Parathyroid adenoma (tissue), 2 donors: ENCODE data around the gene CNOT6.

Experiments used
- H2AFZ ChIP-seq: fragments of 300-600 bp; sonication (generic); one replicate; pipeline ENCODE4 v1.7.0; 2017; ENCODE audit warnings: antibody characterized with exemption, mild to moderate bottlenecking
- H3K27ac ChIP-seq: fragments of 300-600 bp; sonication (generic); one replicate; pipeline ENCODE4 v1.7.0; 2017
- H3K27me3 ChIP-seq: fragments of 300-600 bp; sonication (generic); one replicate; pipeline ENCODE4 v1.7.0; 2017; ENCODE audit warnings: low read length; ENCODE audit not compliant: control insufficient read depth, insufficient read depth
- H3K36me3 ChIP-seq: fragments of 300-600 bp; sonication (generic); one replicate; pipeline ENCODE4 v1.7.0; 2017; ENCODE audit warnings: low read length; ENCODE audit not compliant: control insufficient read depth, insufficient read depth
- H3K4me1 ChIP-seq: fragments of 300-600 bp; sonication (generic); one replicate; pipeline ENCODE4 v1.7.0; 2017; ENCODE audit warnings: control low read depth
- H3K4me2 ChIP-seq: fragments of 300-600 bp; sonication (generic); one replicate; pipeline ENCODE4 v1.7.0; 2017; ENCODE audit warnings: low read length
- H3K4me3 ChIP-seq: fragments of 300-600 bp; sonication (generic); one replicate; pipeline ENCODE4 v1.7.0; 2017; ENCODE audit warnings: low read depth, low read length
- H3K79me2 ChIP-seq: fragments of 300-600 bp; sonication (generic); one replicate; pipeline ENCODE4 v1.7.0; 2017; ENCODE audit warnings: control low read depth
- H3K9ac ChIP-seq: fragments of 300-600 bp; sonication (generic); one replicate; pipeline ENCODE4 v1.7.0; 2017; ENCODE audit warnings: mild to moderate bottlenecking
- H3K9me3 ChIP-seq: fragments of 300-600 bp; sonication (generic); one replicate; pipeline ENCODE4 v1.7.0; 2017; ENCODE audit warnings: low read length; ENCODE audit not compliant: control insufficient read depth
- TF ChIP-seq, protein P1 (sequence below): fragments of 300-600 bp; sonication (generic); IDR thresholded peaks from one replicate; pipeline ENCODE4 v1.7.0; 2017; ENCODE audit warnings: antibody characterized with exemption, mild to moderate bottlenecking
- donor health status: primary hyperparathyroidism.

The CNOT6 gene

DNA sequence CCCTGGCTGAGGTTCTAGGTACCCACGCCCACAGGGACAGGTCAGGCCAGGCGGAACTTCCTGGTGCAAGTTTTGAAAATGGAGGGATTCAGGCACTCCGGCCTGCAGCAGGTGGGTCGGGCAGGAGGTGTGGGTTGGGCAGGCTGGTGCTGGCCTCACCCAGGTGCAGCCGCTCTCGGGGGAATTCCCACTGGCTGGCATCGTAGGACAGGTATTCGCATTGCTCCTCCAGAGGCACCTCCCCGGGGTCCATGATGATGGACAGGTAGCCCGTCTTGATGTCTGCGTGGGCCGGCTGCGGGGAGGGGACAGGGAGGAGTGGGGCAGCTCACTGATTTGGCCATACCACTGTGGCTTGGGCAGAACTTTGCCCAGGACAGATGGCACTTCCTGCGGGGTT, 125.8 kb downstream of the CNOT6 start:
- Histone ChIP-seq H3K4me2 (no peak overlapping the region), H3K27me3 (no peaks in the 10 kb centered on the region), H3K4me1 (no peaks in the 10 kb centered on the region), H3K79me2 (no peaks in the 10 kb centered on the region), H3K36me3 (no peaks in the 10 kb centered on the region), H3K27ac (no peak overlapping the region), H3K4me3 (no peak overlapping the region), H3K9me3 (no peaks in the 10 kb centered on the region), H3K9ac (no peak overlapping the region), H2AFZ (no peak overlapping the region)
- TF ChIP-seq, protein P1, sequence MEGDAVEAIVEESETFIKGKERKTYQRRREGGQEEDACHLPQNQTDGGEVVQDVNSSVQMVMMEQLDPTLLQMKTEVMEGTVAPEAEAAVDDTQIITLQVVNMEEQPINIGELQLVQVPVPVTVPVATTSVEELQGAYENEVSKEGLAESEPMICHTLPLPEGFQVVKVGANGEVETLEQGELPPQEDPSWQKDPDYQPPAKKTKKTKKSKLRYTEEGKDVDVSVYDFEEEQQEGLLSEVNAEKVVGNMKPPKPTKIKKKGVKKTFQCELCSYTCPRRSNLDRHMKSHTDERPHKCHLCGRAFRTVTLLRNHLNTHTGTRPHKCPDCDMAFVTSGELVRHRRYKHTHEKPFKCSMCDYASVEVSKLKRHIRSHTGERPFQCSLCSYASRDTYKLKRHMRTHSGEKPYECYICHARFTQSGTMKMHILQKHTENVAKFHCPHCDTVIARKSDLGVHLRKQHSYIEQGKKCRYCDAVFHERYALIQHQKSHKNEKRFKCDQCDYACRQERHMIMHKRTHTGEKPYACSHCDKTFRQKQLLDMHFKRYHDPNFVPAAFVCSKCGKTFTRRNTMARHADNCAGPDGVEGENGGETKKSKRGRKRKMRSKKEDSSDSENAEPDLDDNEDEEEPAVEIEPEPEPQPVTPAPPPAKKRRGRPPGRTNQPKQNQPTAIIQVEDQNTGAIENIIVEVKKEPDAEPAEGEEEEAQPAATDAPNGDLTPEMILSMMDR = no peak

DNA sequence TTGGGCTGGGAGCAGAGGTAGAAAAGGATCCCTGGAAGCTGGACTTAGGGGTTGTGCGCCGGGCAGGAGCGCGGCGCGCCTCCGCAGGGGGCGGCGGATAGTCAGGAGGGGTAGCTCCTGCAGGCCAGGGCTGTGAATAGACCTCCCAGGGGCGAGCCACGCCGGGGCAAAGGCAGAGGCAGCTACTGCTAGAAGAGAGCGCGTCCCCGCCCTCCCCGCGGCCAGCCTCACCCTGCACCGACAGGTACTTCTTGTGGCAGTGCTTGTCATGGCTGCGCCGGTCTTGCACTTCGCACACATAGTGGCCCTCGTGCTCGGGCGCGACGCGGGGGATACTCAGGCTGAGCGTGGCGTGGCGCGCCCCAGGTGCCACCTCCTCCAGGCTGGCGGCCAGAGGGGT, 127.1 kb downstream of the CNOT6 start:
- TF ChIP-seq, protein P1 = no peak
- H3K79me2 ChIP-seq = no peaks in the 10 kb centered on the region
- no peak overlapping the region for H3K27ac ChIP-seq
- no peaks in the 10 kb centered on the region for H3K27me3 ChIP-seq
- H2AFZ ChIP-seq = no peak overlapping the region
- H3K4me3 ChIP-seq = no peak overlapping the region
- no peaks in the 10 kb centered on the region for H3K4me1 ChIP-seq
- H3K9ac ChIP-seq = no peak overlapping the region
- no peak overlapping the region for H3K4me2 ChIP-seq
- no peaks in the 10 kb centered on the region for H3K36me3 ChIP-seq
- no peaks in the 10 kb centered on the region for H3K9me3 ChIP-seq

DNA sequence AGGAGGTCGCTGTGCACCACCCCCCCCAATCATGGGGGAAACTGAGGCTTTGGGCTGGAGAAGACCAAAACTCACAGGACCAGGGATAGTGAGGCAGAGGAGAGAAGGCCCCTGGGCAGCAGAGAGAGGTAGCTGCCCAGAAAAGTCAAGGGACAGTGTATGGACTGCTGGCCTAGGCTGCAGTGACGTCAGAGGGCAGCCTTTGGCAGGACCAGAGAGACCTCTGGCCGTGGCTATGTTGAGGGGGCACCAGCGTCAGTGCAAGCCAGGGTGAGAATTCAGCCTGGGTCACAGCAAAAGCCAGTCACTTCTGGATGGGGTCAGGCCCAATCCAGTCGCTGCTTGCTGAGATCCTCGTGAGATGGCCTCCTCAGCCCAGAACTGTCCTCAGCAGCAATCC, 128.7 kb downstream of the CNOT6 start:
- Histone ChIP-seq H3K36me3 (no peaks in the 10 kb centered on the region), H3K9me3 (no peaks in the 10 kb centered on the region), H3K27me3 (no peaks in the 10 kb centered on the region), H3K4me3 (no peak overlapping the region), H2AFZ (no peak overlapping the region), H3K79me2 (no peaks in the 10 kb centered on the region), H3K4me2 (no peak overlapping the region), H3K9ac (no peak overlapping the region), H3K4me1 (no peaks in the 10 kb centered on the region), H3K27ac (no peak overlapping the region)
- TF ChIP-seq, protein P1 = no peak

DNA sequence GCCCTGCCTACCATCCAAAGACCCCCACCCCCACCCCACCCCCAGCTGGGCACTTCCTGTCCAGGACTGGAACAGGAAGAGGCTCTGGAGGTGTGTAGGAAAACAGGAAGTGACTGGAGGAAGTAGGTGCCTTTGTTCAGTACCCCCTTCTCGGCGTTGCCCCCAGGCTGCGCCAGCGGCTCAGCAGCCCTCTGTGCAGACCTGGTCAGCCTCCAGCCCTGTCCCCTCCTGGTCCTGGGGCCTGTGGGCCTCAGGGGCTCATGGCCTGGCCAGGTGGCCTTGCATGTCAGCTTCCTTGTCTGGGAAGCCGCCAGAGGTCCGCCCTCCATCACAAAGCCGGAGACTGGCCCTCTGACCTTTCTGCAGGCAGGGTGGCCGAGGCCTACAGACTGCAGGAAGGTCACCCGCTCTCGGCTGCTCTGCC, 129.2 kb downstream of the CNOT6 start:
- no peak overlapping the region for H3K27ac ChIP-seq

DNA sequence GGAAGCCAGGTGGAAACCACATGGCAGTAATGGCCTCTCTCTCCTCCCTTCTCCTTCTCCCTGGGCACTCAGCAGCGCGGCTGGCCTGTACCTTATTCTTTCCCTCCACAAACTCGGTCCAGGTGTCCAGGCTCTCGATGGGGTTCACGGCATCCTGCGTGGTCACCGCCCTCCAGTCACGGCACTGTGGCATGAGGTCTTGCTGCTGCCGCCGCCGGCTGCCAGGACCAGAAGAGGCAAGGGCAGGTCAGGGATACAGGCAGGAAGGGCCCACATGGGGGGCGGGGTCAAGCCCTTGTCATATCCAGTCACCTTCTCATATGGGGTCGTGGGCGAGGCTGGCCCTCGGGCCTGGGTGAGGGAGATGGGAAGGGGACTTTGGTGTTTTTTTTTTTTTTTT, 129.7 kb downstream of the CNOT6 start:
- TF ChIP-seq, protein P1 = no peak
- Histone ChIP-seq H3K4me1 (no peaks in the 10 kb centered on the region), H2AFZ (no peak overlapping the region), H3K27ac (no peak overlapping the region), H3K9me3 (no peaks in the 10 kb centered on the region), H3K9ac (no peak overlapping the region), H3K36me3 (no peaks in the 10 kb centered on the region), H3K79me2 (no peaks in the 10 kb centered on the region), H3K4me3 (no peak overlapping the region), H3K4me2 (no peak overlapping the region), H3K27me3 (no peaks in the 10 kb centered on the region)

More for the DNA sequence above, 129.2 kb downstream of the CNOT6 start:
- Histone ChIP-seq H2AFZ (no peak overlapping the region), H3K9ac (no peak overlapping the region), H3K36me3 (no peaks in the 10 kb centered on the region), H3K9me3 (no peaks in the 10 kb centered on the region), H3K4me2 (no peak overlapping the region), H3K4me3 (no peak overlapping the region), H3K4me1 (no peaks in the 10 kb centered on the region), H3K79me2 (no peaks in the 10 kb centered on the region), H3K27me3 (no peaks in the 10 kb centered on the region)
- TF ChIP-seq, protein P1 = no peak
